ENCODE data around the gene KYAT1.
A peak's percentile ranks its signal among the peaks of the same experiment; 100 is the strongest.

Gene KYAT1

DNA sequence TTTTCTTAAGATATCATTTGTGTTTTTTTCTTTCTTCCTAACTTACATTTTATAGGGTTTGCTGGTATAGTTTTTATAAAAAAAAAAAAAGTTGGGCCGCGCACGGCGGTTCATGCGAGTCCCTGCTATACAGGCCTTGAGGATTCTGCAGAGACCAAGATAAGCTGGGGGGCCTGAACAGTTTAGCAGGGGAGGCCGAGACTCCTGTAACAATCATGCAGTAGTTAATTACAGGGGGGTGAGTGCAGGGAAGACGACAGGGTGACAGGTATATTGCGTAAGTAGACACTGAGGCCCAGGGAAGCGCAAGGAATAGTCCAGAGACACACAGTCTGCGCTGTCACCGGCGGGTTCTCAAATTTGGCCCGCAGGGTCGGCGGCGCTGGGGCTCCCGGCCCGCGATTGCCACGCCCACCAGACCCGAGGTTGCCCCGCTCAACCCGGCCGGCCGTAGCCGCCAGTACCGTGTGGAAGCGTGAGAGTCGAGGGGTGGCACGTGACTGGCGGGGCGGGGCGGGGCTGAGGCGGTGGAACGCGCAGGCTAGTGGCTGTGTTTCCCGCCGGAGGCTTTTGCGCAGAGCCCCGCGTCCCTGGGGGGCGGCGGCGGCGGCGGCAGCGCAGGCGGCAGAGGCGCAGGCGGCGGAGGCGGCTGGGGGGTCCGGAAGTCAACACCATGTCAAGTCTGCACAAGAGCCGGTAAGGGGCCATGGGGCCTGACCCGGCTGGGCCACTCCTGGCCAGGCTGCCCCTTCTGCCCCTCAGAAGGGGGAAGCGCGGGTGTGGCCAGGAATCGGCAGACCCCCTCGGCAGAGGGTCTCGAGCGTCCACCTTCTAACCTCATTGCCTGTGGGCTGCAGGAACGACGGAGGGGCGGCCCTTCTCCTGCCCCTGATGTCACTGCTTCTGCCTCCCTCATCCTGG, 94.8 kb downstream of the KYAT1 start, which contains the start of gene TBC1D13:
TSS of gene TBC1D13 (plus strand) at position 573 of the 921 bp plus-strand sequence. CDS start at position 674, 101 bp downstream.
- peak; percentile 81 to 85 for DNase-seq (ENCODE audit: extremely low read depth in 1 of 2, low read depth in 1 of 2)

DNA sequence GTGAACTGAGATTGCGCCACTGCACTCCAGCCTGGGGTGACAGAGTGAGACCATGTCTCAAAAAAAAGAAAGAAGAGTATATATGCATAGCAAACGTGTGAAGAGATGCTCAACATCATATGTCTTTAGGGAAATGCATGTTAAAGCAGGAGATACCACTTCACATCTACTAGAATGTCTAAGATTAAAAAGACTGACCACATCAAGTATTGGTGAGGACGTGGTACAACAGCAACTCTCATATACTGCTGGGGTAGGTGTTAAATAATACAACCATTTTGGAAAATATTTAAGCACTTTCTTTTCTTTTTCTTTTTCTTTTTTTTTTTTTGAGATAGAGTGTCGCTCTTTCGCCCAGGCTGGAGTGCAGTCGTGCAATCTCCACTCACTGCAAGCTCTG, 96.3 kb downstream of the KYAT1 start:
- no peak for DNase-seq (ENCODE audit: extremely low read depth in 1 of 2, low read depth in 1 of 2)
